ENCODE data around the gene WDR20.

WDR20 gene

GRCh38 chr14:102219316-102219715 lies 79.6 kb downstream of the WDR20 start:
- no peak for DNase-seq

GRCh38 chr14:102220031-102220430 lies 80.3 kb downstream of the WDR20 start:
- DNase-seq, result no peak

- no peak for DNase-seq
These were observed 81.3 kb downstream of the WDR20 start for GRCh38 chr14:102221026-102221425.

GRCh38 chr14:102222009-102222575 lies 82.4 kb downstream of the WDR20 start:
- no peak for DNase-seq

- no peak for DNase-seq
These were observed 83.1 kb downstream of the WDR20 start for GRCh38 chr14:102222751-102223150.

GRCh38 chr14:102223682-102224081 lies 84.0 kb downstream of the WDR20 start:
- no peak for DNase-seq

- no peak for DNase-seq
These were observed 85.7 kb downstream of the WDR20 start for GRCh38 chr14:102225386-102225785.

- no peak for DNase-seq
These were observed 86.2 kb downstream of the WDR20 start for GRCh38 chr14:102225936-102226335.

GRCh38 chr14:102226356-102227125 lies 86.8 kb downstream of the WDR20 start:
- DNase-seq, result no peak

- DNase-seq, result no peak
These were observed 87.7 kb downstream of the WDR20 start for GRCh38 chr14:102227184-102227964.

- no peak for DNase-seq
These were observed 89.5 kb downstream of the WDR20 start for GRCh38 chr14:102229071-102229738.

- DNase-seq, result no peak
These were observed 90.0 kb downstream of the WDR20 start for GRCh38 chr14:102229739-102230092.

- no peak for DNase-seq
These were observed 90.9 kb downstream of the WDR20 start for GRCh38 chr14:102230481-102231210.

GRCh38 chr14:102231476-102232347 lies 92.0 kb downstream of the WDR20 start:
- DNase-seq, result no peak

- no peak for DNase-seq
These were observed 92.6 kb downstream of the WDR20 start for GRCh38 chr14:102232348-102232625.

- no peak for DNase-seq
These were observed 93.4 kb downstream of the WDR20 start for GRCh38 chr14:102233081-102233480.

GRCh38 chr14:102234331-102235264 lies 94.9 kb downstream of the WDR20 start:
- no peak for DNase-seq

GRCh38 chr14:102235275-102235897 lies 95.7 kb downstream of the WDR20 start:
- peak; percentile 69 for DNase-seq

- DNase-seq, result no peak
These were observed 96.3 kb downstream of the WDR20 start for GRCh38 chr14:102236026-102236425.

- DNase-seq, result no peak
These were observed 98.4 kb downstream of the WDR20 start for GRCh38 chr14:102238131-102238530.

Measured in fibroblast of skin of scalp (primary cell).